ENCODE measurements around the gene CAP2. TPM values are rescaled to one million over a fixed set of nuclear protein-coding genes. Genes with fewer than 3 reads are reported as not detected.

The CAP2 gene
- total RNA-seq, 1 experiment from 2014 or later = 11.5 TPM

- H3K18ac ChIP-seq (ENCODE audit: insufficient read length, low read depth, low read length) = no peak overlapping the region
- H3T11ph ChIP-seq (ENCODE audit: low read length) = no peak overlapping the region
- Mint-ChIP-seq H3K4me1 (peaks cover 13% of the 10 kb centered on the region in 2 experiments), H3K36me3 (ENCODE audit: insufficient read depth in 1 of 3, low read depth in 3 of 3) (peaks cover 2 to 8% (median 3%) of the 10 kb centered on the region in 3 experiments; a peak in 3 of 7 replicates), H3K9me3 (no peaks in the 10 kb centered on the region; a peak in 1 of 5 replicates), H3K4me3 (no peak overlapping the region), H3K27me3 (ENCODE audit: low read depth) (no peaks in the 10 kb centered on the region), H3K27ac (no peak overlapping the region)
- H3K14ac ChIP-seq (ENCODE audit: insufficient read depth, low read length) = no peak overlapping the region
- no peak overlapping the region for H3K56ac ChIP-seq (ENCODE audit: insufficient read length, low read depth, low read length)
- H3K9ac ChIP-seq (ENCODE audit: extremely low read depth, insufficient read length, low read length) = no peak overlapping the region
- no peak overlapping the region for H2AK5ac ChIP-seq (ENCODE audit: insufficient read length, low read length)
- TF ChIP-seq, protein P1, sequence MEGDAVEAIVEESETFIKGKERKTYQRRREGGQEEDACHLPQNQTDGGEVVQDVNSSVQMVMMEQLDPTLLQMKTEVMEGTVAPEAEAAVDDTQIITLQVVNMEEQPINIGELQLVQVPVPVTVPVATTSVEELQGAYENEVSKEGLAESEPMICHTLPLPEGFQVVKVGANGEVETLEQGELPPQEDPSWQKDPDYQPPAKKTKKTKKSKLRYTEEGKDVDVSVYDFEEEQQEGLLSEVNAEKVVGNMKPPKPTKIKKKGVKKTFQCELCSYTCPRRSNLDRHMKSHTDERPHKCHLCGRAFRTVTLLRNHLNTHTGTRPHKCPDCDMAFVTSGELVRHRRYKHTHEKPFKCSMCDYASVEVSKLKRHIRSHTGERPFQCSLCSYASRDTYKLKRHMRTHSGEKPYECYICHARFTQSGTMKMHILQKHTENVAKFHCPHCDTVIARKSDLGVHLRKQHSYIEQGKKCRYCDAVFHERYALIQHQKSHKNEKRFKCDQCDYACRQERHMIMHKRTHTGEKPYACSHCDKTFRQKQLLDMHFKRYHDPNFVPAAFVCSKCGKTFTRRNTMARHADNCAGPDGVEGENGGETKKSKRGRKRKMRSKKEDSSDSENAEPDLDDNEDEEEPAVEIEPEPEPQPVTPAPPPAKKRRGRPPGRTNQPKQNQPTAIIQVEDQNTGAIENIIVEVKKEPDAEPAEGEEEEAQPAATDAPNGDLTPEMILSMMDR (conservative IDR thresholded peaks at IDR 0.05) = no peak
- no peak overlapping the region for H2AFZ ChIP-seq (ENCODE audit: low read length)
- H4K8ac ChIP-seq (replicated peaks; ENCODE audit: insufficient read length, low read depth, low read length) = no peak overlapping the region
- no peak overlapping the region for H3K23ac ChIP-seq (ENCODE audit: insufficient read length, low read depth, low read length)
- H3K4ac ChIP-seq (ENCODE audit: low read depth, low read length) = no peak overlapping the region
- no peak overlapping the region for H2BK15ac ChIP-seq (ENCODE audit: low read depth, low read length)
- H2BK12ac ChIP-seq (ENCODE audit: insufficient read length, low read depth, low read length) = no peak overlapping the region
- H4K5ac ChIP-seq (ENCODE audit: insufficient read length, low read depth, low read length) = no peak overlapping the region
- WGBS (ENCODE audit: extremely low coverage, insufficient read length, low lambda C conversion rate) = no CpG with 5 or more reads among the region's 2 CpGs
- H3K4me1 ChIP-seq (ENCODE audit: insufficient read depth, low read length) = no peaks in the 10 kb centered on the region; the same call in 1 of the 2 replicates
- no peaks in the 10 kb centered on the region for H4K20me1 ChIP-seq (ENCODE audit: control insufficient read depth, insufficient read depth, insufficient read length)
- H2BK20ac ChIP-seq (ENCODE audit: low read depth, low read length, poor library complexity, severe bottlenecking) = no peak overlapping the region
- H3K27ac ChIP-seq (ENCODE audit: insufficient read length, low read depth, low read length) = no peak overlapping the region
- no peaks in the 10 kb centered on the region for H3K23me2 ChIP-seq (ENCODE audit: insufficient read length, low read depth, low read length, poor library complexity, severe bottlenecking)
- H3K79me1 ChIP-seq (ENCODE audit: insufficient read depth, low read depth, low read length, poor library complexity, severe bottlenecking) = no peaks in the 10 kb centered on the region
- H2BK120ac ChIP-seq (ENCODE audit: low read depth, low read length, poor library complexity, severe bottlenecking) = no peak overlapping the region
- H2BK5ac ChIP-seq (ENCODE audit: insufficient read length, low read length) = no peak overlapping the region
- no peak overlapping the region for H3K4me2 ChIP-seq (ENCODE audit: insufficient read depth, insufficient read length, low read length)
- H3K9me3 ChIP-seq (ENCODE audit: control insufficient read depth, low read depth, low read length) = no peaks in the 10 kb centered on the region
- H4K91ac ChIP-seq (ENCODE audit: insufficient read length, low read depth, low read length) = no peak overlapping the region
- no peaks in the 10 kb centered on the region for H3K79me2 ChIP-seq (ENCODE audit: insufficient read depth, low read length)
- no peaks in the 10 kb centered on the region for H3K27me3 ChIP-seq (ENCODE audit: insufficient read depth, low read length)
- DNase-seq = no peak
These were observed 92.6 kb downstream of the CAP2 start for GRCh38 chr6:17485946-17486345.
